ENCODE results near the gene TYW3. TPM values are rescaled to one million over a fixed set of nuclear protein-coding genes. Genes with fewer than 3 reads are reported as not detected.

Gene TYW3
- total RNA-seq (2022) (16.2 and 17.9 TPM in 2 replicates), Bru-seq, nascent RNA (percentile 72 among the genes with signal in this experiment), BruChase-seq, experiment 1, labeled RNA remaining after a 2-hour chase (percentile 74 among the genes with signal in this experiment), BruChase-seq, experiment 2, labeled RNA remaining after a 6-hour chase (percentile 75 among the genes with signal in this experiment)
- long read RNA-seq, transcript TYW3-201 (6 exons, 3,430 nt): major isoform, 12 of 17 reads
- long read RNA-seq, partial matches to known transcripts: 0 of 17 reads
- long read RNA-seq, other reads (novel, unspliced or antisense): 4 of 17 reads

GRCh38 chr1:74732960-74733603 is at the start of gene TYW3, which contains the start of gene CRYZ:
TYW3 (plus strand) TSS chr1:74733152; CDS start chr1:74733245, 93 bp downstream.
CRYZ (minus strand) TSS chr1:74733050; CDS start chr1:74724821, 8,229 bp downstream.
- intact Hi-C loops (cut with micrococcal nuclease; ENCODE audit: unreplicated experiment): loop anchor here (1.0 to 5.0 kb wide), 3 partner anchors 20 to 536 kb away; partner anchors contain the start of genes FPGT and LRRIQ3
- Histone ChIP-seq H3K4me3 (ENCODE audit: low read depth, low read length) (peak within 1 kb of the TSS; percentile 63), H3K9me3 (no peaks in the 10 kb centered on the region), H3K4me1 (peaks cover 15% of the 10 kb centered on the region; the same call in 1 of the 2 replicates), H3K36me3 (ENCODE audit: control insufficient read depth, insufficient read depth, low read length) (peaks cover 2% of the 10 kb centered on the region; the same call in 1 of the 2 replicates), H3K27me3 (replicated peaks; ENCODE audit: control insufficient read depth, insufficient read depth, low read length) (no peaks in the 10 kb centered on the region)
- Mint-ChIP-seq H3K36me3 (ENCODE audit: insufficient read depth, unreplicated experiment) (peaks cover 15% of the 10 kb centered on the region), H3K27me3 (ENCODE audit: insufficient read depth, unreplicated experiment) (no peaks in the 10 kb centered on the region), H3K4me1 (ENCODE audit: low read depth, unreplicated experiment) (no peaks in the 10 kb centered on the region), H3K27ac (ENCODE audit: unreplicated experiment) (peak within 1 kb of the TSS; percentile 94), H3K4me3 (ENCODE audit: unreplicated experiment) (peak within 1 kb of the TSS; percentile 83), H3K9me3 (ENCODE audit: unreplicated experiment) (no peaks in the 10 kb centered on the region)
- peak; percentile 82 to 86 for DNase-seq
- POLR2A ChIA-PET: interaction anchor here (1.1 kb wide), 1 partner anchor 20 kb away, joined by 4 read pairs; no protein-coding TSS in a partner anchor
- BruUV-seq (replicated peaks): TSS peak; percentile 51
- CTCF ChIA-PET: interaction anchor here (1.1 to 1.6 kb wide), 4 partner anchors 20 to 229 kb away, joined by 3 to 7 read pairs (median 5); no protein-coding TSS in a partner anchor
- TF ChIP-seq CTCF (IDR thresholded peaks at IDR 0.05; ENCODE audit: insufficient read depth in 1 of 2, low read depth in 1 of 2, low read length in 1 of 2, severe bottlenecking in 1 of 2, unreplicated experiment in 1 of 2): no peak

- no peaks in the 10 kb centered on the region for H3K4me1 ChIP-seq
- H3K9me3 ChIP-seq: no peaks in the 10 kb centered on the region
- H3K4me1 Mint-ChIP-seq (ENCODE audit: low read depth, unreplicated experiment): no peaks in the 10 kb centered on the region
- no peaks in the 10 kb centered on the region for H3K9me3 Mint-ChIP-seq (ENCODE audit: unreplicated experiment)
- BruUV-seq (replicated peaks): no TSS peak
- ChIA-PET POLR2A (no interaction called here), CTCF (interaction anchor here (0.6 kb wide), 1 partner anchor 483 kb away, joined by 10 read pairs; no protein-coding TSS in a partner anchor)
- intact Hi-C loops (cut with micrococcal nuclease; ENCODE audit: unreplicated experiment): loop anchor here (10.0 kb wide), 1 partner anchor 179 kb away; no protein-coding TSS in a partner anchor
- DNase-seq: no peak
- no peaks in the 10 kb centered on the region for H3K36me3 ChIP-seq (ENCODE audit: control insufficient read depth, insufficient read depth, low read length)
- H3K4me3 Mint-ChIP-seq (ENCODE audit: unreplicated experiment): no peak overlapping the region
- H3K36me3 Mint-ChIP-seq (ENCODE audit: insufficient read depth, unreplicated experiment): no peaks in the 10 kb centered on the region
- H3K4me3 ChIP-seq (ENCODE audit: low read depth, low read length): no peak overlapping the region
- no peak for TF ChIP-seq CTCF (IDR thresholded peaks at IDR 0.05; ENCODE audit: insufficient read depth in 1 of 2, low read depth in 1 of 2, low read length in 1 of 2, severe bottlenecking in 1 of 2, unreplicated experiment in 1 of 2)
- H3K27me3 Mint-ChIP-seq (ENCODE audit: insufficient read depth, unreplicated experiment): peaks cover 4% of the 10 kb centered on the region
- H3K27ac Mint-ChIP-seq (ENCODE audit: unreplicated experiment): no peak overlapping the region
- no peaks in the 10 kb centered on the region for H3K27me3 ChIP-seq (replicated peaks; ENCODE audit: control insufficient read depth, insufficient read depth, low read length)
Measured at GRCh38 chr1:74683656-74684055, 49.3 kb upstream of the TYW3 start.

- H3K4me3 ChIP-seq (ENCODE audit: low read depth, low read length): no peak overlapping the region
- BruUV-seq (replicated peaks): no TSS peak
- Mint-ChIP-seq H3K27ac (ENCODE audit: unreplicated experiment) (no peak overlapping the region), H3K4me3 (ENCODE audit: unreplicated experiment) (no peak overlapping the region), H3K36me3 (ENCODE audit: insufficient read depth, unreplicated experiment) (no peaks in the 10 kb centered on the region), H3K27me3 (ENCODE audit: insufficient read depth, unreplicated experiment) (peaks cover 4% of the 10 kb centered on the region), H3K9me3 (ENCODE audit: unreplicated experiment) (no peaks in the 10 kb centered on the region), H3K4me1 (ENCODE audit: low read depth, unreplicated experiment) (no peaks in the 10 kb centered on the region)
- H3K4me1 ChIP-seq: no peaks in the 10 kb centered on the region
- H3K36me3 ChIP-seq (ENCODE audit: control insufficient read depth, insufficient read depth, low read length): no peaks in the 10 kb centered on the region
- no peak for TF ChIP-seq CTCF (IDR thresholded peaks at IDR 0.05; ENCODE audit: insufficient read depth in 1 of 2, low read depth in 1 of 2, low read length in 1 of 2, severe bottlenecking in 1 of 2, unreplicated experiment in 1 of 2)
- POLR2A ChIA-PET: no interaction called here
- DNase-seq: no peak
- no peaks in the 10 kb centered on the region for H3K27me3 ChIP-seq (replicated peaks; ENCODE audit: control insufficient read depth, insufficient read depth, low read length)
- CTCF ChIA-PET: no interaction called here
- H3K9me3 ChIP-seq: no peaks in the 10 kb centered on the region
- intact Hi-C loops (cut with micrococcal nuclease; ENCODE audit: unreplicated experiment): loop anchor here (10.0 kb wide), 1 partner anchor 180 kb away; no protein-coding TSS in a partner anchor
Measured at GRCh38 chr1:74684301-74684700, 48.7 kb upstream of the TYW3 start.
